HCT116 (cell line): ENCODE results near the gene AGAP1.

Experiments
- CTCF ChIP-seq, 3 experiments: fragments of 200-600 bp in 1 of 3; sonication (generic) in 1 of 3; IDR thresholded peaks in 2 of 3; conservative IDR thresholded peaks in 1 of 3; 2 replicates each; pipeline ENCODE4 v1.5.1; 2012 to 2017; ENCODE audit warnings: low read depth in 2 of 3, low read length in 2 of 3, antibody characterized with exemption in 1 of 3, borderline replicate concordance in 1 of 3, control low read depth in 1 of 3, mild to moderate bottlenecking in 1 of 3, mixed read lengths in 1 of 3, mixed run types in 1 of 3, moderate library complexity in 1 of 3; ENCODE audit not compliant: insufficient read depth in 1 of 3
- EZH2 ChIP-seq: fragments of 200-600 bp; sonication (generic); IDR thresholded peaks from 2 replicates; pipeline ENCODE4 v1.6.1; 2017; ENCODE audit warnings: antibody characterized with exemption, mixed run types
- EZH2phosphoT487 ChIP-seq: fragments of 200-600 bp; IDR thresholded peaks from 2 replicates; pipeline ENCODE4 v1.6.1; 2018; ENCODE audit warnings: antibody characterized with exemption, borderline replicate concordance
- MAX ChIP-seq: IDR thresholded peaks from 2 replicates; pipeline ENCODE4 v1.6.1; 2012
- POLR2AphosphoS5 ChIP-seq: IDR thresholded peaks from 2 replicates; pipeline ENCODE4 v1.6.1; 2011; ENCODE audit warnings: mild to moderate bottlenecking, low read depth, low read length, moderate library complexity
- RAD21 ChIP-seq: IDR thresholded peaks from 2 replicates; pipeline ENCODE4 v1.6.1; 2012; ENCODE audit warnings: low read depth, mild to moderate bottlenecking
- SP1 ChIP-seq: IDR thresholded peaks from 2 replicates; pipeline ENCODE4 v1.6.1; 2012; ENCODE audit warnings: low read depth
- ZBTB33 ChIP-seq: IDR thresholded peaks from 2 replicates; pipeline ENCODE4 v1.6.1; 2011; ENCODE audit warnings: mild to moderate bottlenecking, low read length, moderate library complexity; ENCODE audit not compliant: insufficient replicate concordance; ENCODE audit errors: extremely low read depth
- ZNF274 ChIP-seq: fragments of 200-500 bp; sonication (Bioruptor generic); IDR thresholded peaks from 2 replicates; pipeline ENCODE4 v1.6.1; 2014; ENCODE audit warnings: mild to moderate bottlenecking, low read depth, low read length, inconsistent platforms

GRCh38 chr2:235897992-235898391, 404.1 kb downstream of the AGAP1 start:
- no peak for TF ChIP-seq SP1
- TF ChIP-seq CTCF (IDR thresholded peaks at IDR 0.05 in 2 of 3, conservative IDR thresholded peaks at IDR 0.05 in 1 of 3; ENCODE audit: borderline replicate concordance in 1 of 3, insufficient read depth in 1 of 3, low read depth in 2 of 3, low read length in 2 of 3) = no peak
- TF ChIP-seq POLR2AphosphoS5 = no peak
- TF ChIP-seq EZH2phosphoT487 = no peak
- no peak for TF ChIP-seq ZNF274
- TF ChIP-seq EZH2 = no peak
- TF ChIP-seq MAX = no peak
- TF ChIP-seq RAD21 = no peak
- no peak for TF ChIP-seq ZBTB33
